Prostate gland (tissue), 2 donors: Measurements from ENCODE around the gene CLEC3A. TPM values are rescaled to one million over a fixed set of nuclear protein-coding genes. Genes with fewer than 3 reads are reported as not detected.

Experiments
- DNase-seq: peaks from one replicate; pipeline ENCODE4 v3.0.0-alpha.2; 2019; ENCODE audit warnings: low spot score
- H3K27ac ChIP-seq, 2 donors: fragments of 200-600 bp; sonication (generic); 2 replicates each; pipeline ENCODE4 v1.5.1; 2017 to 2019
- H3K27me3 ChIP-seq: fragments of 200-600 bp; sonication (generic); replicated peaks from 2 replicates; pipeline ENCODE4 v1.5.1; 2019; ENCODE audit not compliant: insufficient read depth
- H3K36me3 ChIP-seq, 2 donors: fragments of 200-600 bp; sonication (generic); 1 replicate in 1 of 2; 2 replicates in 1 of 2; pipeline versions ENCODE4 v1.5.1 to v1.8.1; 2017 to 2019
- H3K4me1 ChIP-seq: fragments of 200-600 bp; sonication (generic); replicated peaks from 2 replicates; pipeline ENCODE4 v1.5.1; 2019
- H3K4me3 ChIP-seq, 2 donors: fragments of 200-600 bp; sonication (generic); 2 replicates each; pipeline ENCODE4 v1.5.1; 2017 to 2019
- H3K9me3 ChIP-seq: fragments of 200-600 bp; sonication (generic); 2 replicates; pipeline ENCODE4 v1.5.1; 2017
- CTCF ChIP-seq, 4 experiments: fragments of 200-600 bp in 2 of 4; fragments of 450-650 bp in 2 of 4; sonication (generic) in 2 of 4; IDR thresholded peaks; 1 replicate in 3 of 4; 2 replicates in 1 of 4; pipeline ENCODE4 v1.5.1; 2016 to 2019; ENCODE audit warnings: antibody characterized with exemption in 4 of 4, mild to moderate bottlenecking in 2 of 4, moderate library complexity in 2 of 4
- POLR2A ChIP-seq: fragments of 450-650 bp; IDR thresholded peaks from one replicate; pipeline ENCODE4 v1.6.1; 2016; ENCODE audit warnings: antibody characterized with exemption, mild to moderate bottlenecking
- POLR2AphosphoS5 ChIP-seq: sonication (generic); formaldehyde crosslinking; IDR thresholded peaks from one replicate; pipeline ENCODE4 v1.6.1; 2017; ENCODE audit warnings: antibody characterized with exemption
- WGBS: methylation state at CpG from one replicate; pipeline ENCODE4 v1.1.5; 2018; 5-methylcytosine and 5-hydroxymethylcytosine counted together
- intact Hi-C: fragments of 100-400 bp; cut with DNase I; formaldehyde crosslinking; loops from one replicate; pipeline ENCODE4 v1.14.2; 2022
- total RNA-seq, 2 donors: library from RNA; depleted of rRNA; stranded (reverse); fragments of >200 nt; gene quantifications; one replicate each; pipeline ENCODE4 v1.1.0, GENCODE V29; 2016

Gene CLEC3A
- total RNA-seq, 2 donors from 2014 or later: 0.51 to 5.5 TPM

GRCh38 chr16:77993111-77993985 is 29.0 kb upstream of the CLEC3A start:
- TF ChIP-seq POLR2A (no peak), CTCF (IDR thresholded peaks at IDR 0.05) (no peak), POLR2AphosphoS5 (no peak)
- Histone ChIP-seq H3K4me3 (no peak overlapping the region), H3K9me3 (no peaks in the 10 kb centered on the region), H3K4me1 (no peaks in the 10 kb centered on the region), H3K27ac (no peak overlapping the region), H3K36me3 (no peaks in the 10 kb centered on the region), H3K27me3 (no peaks in the 10 kb centered on the region)
- 26% methylated on average over 6 of the region's 6 CpGs for WGBS
- intact Hi-C loops: no loop called here
- DNase-seq: no peak

GRCh38 chr16:77995843-77996455 is 26.4 kb upstream of the CLEC3A start:
- Histone ChIP-seq H3K4me3 (no peak overlapping the region), H3K9me3 (no peaks in the 10 kb centered on the region), H3K27ac (no peak overlapping the region), H3K27me3 (no peaks in the 10 kb centered on the region), H3K4me1 (no peaks in the 10 kb centered on the region), H3K36me3 (no peaks in the 10 kb centered on the region)
- TF ChIP-seq POLR2AphosphoS5 (no peak), POLR2A (no peak), CTCF (IDR thresholded peaks at IDR 0.05) (no peak)
- WGBS: 94% methylated on average over 7 of the region's 7 CpGs
- intact Hi-C loops: no loop called here
- DNase-seq: no peak

- Histone ChIP-seq H3K27me3 (no peaks in the 10 kb centered on the region), H3K36me3 (no peaks in the 10 kb centered on the region), H3K9me3 (no peaks in the 10 kb centered on the region), H3K4me3 (no peak overlapping the region), H3K27ac (no peak overlapping the region), H3K4me1 (no peaks in the 10 kb centered on the region)
- intact Hi-C loops: no loop called here
- DNase-seq: no peak
- WGBS: 57% methylated on average over 10 of the region's 10 CpGs
- no peak for TF ChIP-seq POLR2A
- TF ChIP-seq CTCF (IDR thresholded peaks at IDR 0.05): no peak
- TF ChIP-seq POLR2AphosphoS5: no peak
Observed at GRCh38 chr16:77998350-77999023, 23.9 kb upstream of the CLEC3A start.

- no peak overlapping the region for H3K4me3 ChIP-seq
- no peaks in the 10 kb centered on the region for H3K27me3 ChIP-seq
- no peak overlapping the region for H3K27ac ChIP-seq
- 32% methylated on average over 4 of the region's 4 CpGs for WGBS
- H3K4me1 ChIP-seq: no peaks in the 10 kb centered on the region
- no peaks in the 10 kb centered on the region for H3K9me3 ChIP-seq
- no peaks in the 10 kb centered on the region for H3K36me3 ChIP-seq
- intact Hi-C loops: no loop called here
- no peak for TF ChIP-seq POLR2AphosphoS5
- no peak for TF ChIP-seq POLR2A
- DNase-seq: no peak
Observed at GRCh38 chr16:78001451-78002025, 20.8 kb upstream of the CLEC3A start.

GRCh38 chr16:78002915-78003538 is 19.3 kb upstream of the CLEC3A start:
- intact Hi-C loops: no loop called here
- H3K27ac ChIP-seq: no peak overlapping the region
- no peaks in the 10 kb centered on the region for H3K36me3 ChIP-seq
- WGBS: 18% methylated on average over 11 of the region's 11 CpGs
- H3K4me1 ChIP-seq: no peaks in the 10 kb centered on the region
- H3K9me3 ChIP-seq: no peaks in the 10 kb centered on the region
- no peaks in the 10 kb centered on the region for H3K27me3 ChIP-seq
- peak; percentile 64 for DNase-seq
- no peak overlapping the region for H3K4me3 ChIP-seq
- TF ChIP-seq POLR2A (no peak), CTCF (IDR thresholded peaks at IDR 0.05) (peak; percentile 49 to 74 (median 72)), POLR2AphosphoS5 (peak; percentile 33)
